ENCODE results near the gene TRMO. TPM values are rescaled to one million over a fixed set of nuclear protein-coding genes. Genes with fewer than 3 reads are reported as not detected.

The TRMO gene
- total RNA-seq, 1 experiment from 2014 or later, result 10.4 TPM

DNA sequence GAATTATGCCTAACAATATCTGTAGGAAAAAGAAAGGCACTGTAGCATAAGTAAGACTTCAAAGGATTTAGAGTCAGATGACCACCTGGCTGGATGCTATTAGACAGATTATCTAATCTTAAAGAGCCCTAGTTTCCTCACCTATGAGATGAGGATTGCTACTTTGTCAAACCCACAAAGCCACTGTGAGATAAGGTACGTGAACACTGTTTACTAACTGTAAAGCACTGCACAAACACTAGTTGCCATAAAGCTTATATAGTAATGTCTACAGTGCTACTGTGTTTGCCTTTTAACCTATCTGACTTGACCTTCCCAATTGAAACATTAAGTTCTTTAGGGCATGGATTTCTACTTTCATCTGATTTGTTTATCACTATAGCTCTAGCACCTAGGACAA is 10.3 kb downstream of the TRMO start:
- ATAC-seq (no peak), DNase-seq (ENCODE audit: low read depth, low spot score) (no peak)
- CTCF ChIA-PET, result no interaction called here
- H3K36me3 ChIP-seq (ENCODE audit: control insufficient read depth, insufficient read depth, low read length), result no peaks in the 10 kb centered on the region; the same call in none of the 2 replicates
- intact Hi-C loops (cut with micrococcal nuclease; ENCODE audit: unreplicated experiment) (no loop called here), in situ Hi-C loops (cut with HindIII; ENCODE audit: low pct_unique_long_range_greater_than_20kb, low sequenced_read_pairs) (no loop called here)
- H3K4me1 ChIP-seq (ENCODE audit: control insufficient read depth, insufficient read depth, low read length), result no peaks in the 10 kb centered on the region
- TF ChIP-seq SIN3A (IDR thresholded peaks at IDR 0.05; ENCODE audit: borderline replicate concordance, insufficient read depth, low read depth, low read length) (no peak), POLR2AphosphoS5 (IDR thresholded peaks at IDR 0.05; ENCODE audit: low read depth, low read length) (no peak), TCF7L2 (IDR thresholded peaks at IDR 0.05; ENCODE audit: low read depth, low read length) (no peak)
- TF ChIP-seq, protein P1, sequence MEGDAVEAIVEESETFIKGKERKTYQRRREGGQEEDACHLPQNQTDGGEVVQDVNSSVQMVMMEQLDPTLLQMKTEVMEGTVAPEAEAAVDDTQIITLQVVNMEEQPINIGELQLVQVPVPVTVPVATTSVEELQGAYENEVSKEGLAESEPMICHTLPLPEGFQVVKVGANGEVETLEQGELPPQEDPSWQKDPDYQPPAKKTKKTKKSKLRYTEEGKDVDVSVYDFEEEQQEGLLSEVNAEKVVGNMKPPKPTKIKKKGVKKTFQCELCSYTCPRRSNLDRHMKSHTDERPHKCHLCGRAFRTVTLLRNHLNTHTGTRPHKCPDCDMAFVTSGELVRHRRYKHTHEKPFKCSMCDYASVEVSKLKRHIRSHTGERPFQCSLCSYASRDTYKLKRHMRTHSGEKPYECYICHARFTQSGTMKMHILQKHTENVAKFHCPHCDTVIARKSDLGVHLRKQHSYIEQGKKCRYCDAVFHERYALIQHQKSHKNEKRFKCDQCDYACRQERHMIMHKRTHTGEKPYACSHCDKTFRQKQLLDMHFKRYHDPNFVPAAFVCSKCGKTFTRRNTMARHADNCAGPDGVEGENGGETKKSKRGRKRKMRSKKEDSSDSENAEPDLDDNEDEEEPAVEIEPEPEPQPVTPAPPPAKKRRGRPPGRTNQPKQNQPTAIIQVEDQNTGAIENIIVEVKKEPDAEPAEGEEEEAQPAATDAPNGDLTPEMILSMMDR (IDR thresholded peaks at IDR 0.05), result no peak
- POLR2A ChIA-PET, result interaction anchor here (0.5 kb wide), 1 partner anchor 185 kb away, joined by 3 read pairs; no protein-coding TSS in a partner anchor
- H3K9me3 ChIP-seq (ENCODE audit: control insufficient read depth, insufficient read depth, low read depth, low read length), result no peaks in the 10 kb centered on the region
- no peak overlapping the region for H3K4me3 ChIP-seq (ENCODE audit: low read depth in 2 of 2, low read length in 2 of 2)
- H3K27ac ChIP-seq (ENCODE audit: low read length), result no peak overlapping the region
- no TSS peak for BruUV-seq (replicated peaks)
- no peaks in the 10 kb centered on the region for H3K27me3 ChIP-seq (ENCODE audit: control insufficient read depth, insufficient read depth, low read length)

DNA sequence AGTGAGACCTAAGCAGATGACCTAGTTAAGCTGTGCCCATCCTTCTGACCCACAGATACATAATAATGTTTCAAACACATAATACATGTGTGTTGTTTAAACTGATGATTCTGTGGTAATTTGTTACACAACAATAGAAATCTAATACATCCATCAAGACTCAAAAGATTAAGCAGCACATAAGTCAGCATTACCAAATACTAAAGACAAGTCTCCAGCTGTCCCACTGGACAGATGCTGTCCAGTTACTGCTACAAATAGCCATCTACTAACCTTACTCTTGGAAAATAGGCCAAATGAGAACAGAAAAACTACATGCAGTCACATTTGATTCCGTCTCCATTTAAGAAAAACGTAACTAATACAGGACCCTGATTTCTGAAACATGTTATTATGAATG is 10.8 kb downstream of the TRMO start:
- TF ChIP-seq POLR2AphosphoS5 (IDR thresholded peaks at IDR 0.05; ENCODE audit: low read depth, low read length) (no peak), SIN3A (IDR thresholded peaks at IDR 0.05; ENCODE audit: borderline replicate concordance, insufficient read depth, low read depth, low read length) (no peak), TCF7L2 (IDR thresholded peaks at IDR 0.05; ENCODE audit: low read depth, low read length) (no peak)
- TF ChIP-seq, protein P2, sequence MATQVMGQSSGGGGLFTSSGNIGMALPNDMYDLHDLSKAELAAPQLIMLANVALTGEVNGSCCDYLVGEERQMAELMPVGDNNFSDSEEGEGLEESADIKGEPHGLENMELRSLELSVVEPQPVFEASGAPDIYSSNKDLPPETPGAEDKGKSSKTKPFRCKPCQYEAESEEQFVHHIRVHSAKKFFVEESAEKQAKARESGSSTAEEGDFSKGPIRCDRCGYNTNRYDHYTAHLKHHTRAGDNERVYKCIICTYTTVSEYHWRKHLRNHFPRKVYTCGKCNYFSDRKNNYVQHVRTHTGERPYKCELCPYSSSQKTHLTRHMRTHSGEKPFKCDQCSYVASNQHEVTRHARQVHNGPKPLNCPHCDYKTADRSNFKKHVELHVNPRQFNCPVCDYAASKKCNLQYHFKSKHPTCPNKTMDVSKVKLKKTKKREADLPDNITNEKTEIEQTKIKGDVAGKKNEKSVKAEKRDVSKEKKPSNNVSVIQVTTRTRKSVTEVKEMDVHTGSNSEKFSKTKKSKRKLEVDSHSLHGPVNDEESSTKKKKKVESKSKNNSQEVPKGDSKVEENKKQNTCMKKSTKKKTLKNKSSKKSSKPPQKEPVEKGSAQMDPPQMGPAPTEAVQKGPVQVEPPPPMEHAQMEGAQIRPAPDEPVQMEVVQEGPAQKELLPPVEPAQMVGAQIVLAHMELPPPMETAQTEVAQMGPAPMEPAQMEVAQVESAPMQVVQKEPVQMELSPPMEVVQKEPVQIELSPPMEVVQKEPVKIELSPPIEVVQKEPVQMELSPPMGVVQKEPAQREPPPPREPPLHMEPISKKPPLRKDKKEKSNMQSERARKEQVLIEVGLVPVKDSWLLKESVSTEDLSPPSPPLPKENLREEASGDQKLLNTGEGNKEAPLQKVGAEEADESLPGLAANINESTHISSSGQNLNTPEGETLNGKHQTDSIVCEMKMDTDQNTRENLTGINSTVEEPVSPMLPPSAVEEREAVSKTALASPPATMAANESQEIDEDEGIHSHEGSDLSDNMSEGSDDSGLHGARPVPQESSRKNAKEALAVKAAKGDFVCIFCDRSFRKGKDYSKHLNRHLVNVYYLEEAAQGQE (IDR thresholded peaks at IDR 0.05; ENCODE audit: insufficient read depth in 1 of 2, low read depth in 2 of 2, low read length in 1 of 2), result no peak
- TF ChIP-seq, protein P1 (IDR thresholded peaks at IDR 0.05), result no peak
- no peaks in the 10 kb centered on the region for H3K4me1 ChIP-seq (ENCODE audit: control insufficient read depth, insufficient read depth, low read length)
- H3K27me3 ChIP-seq (ENCODE audit: control insufficient read depth, insufficient read depth, low read length), result no peaks in the 10 kb centered on the region
- no peak overlapping the region for H3K27ac ChIP-seq (ENCODE audit: low read length)
- no TSS peak for BruUV-seq (replicated peaks)
- ATAC-seq (no peak), DNase-seq (ENCODE audit: low read depth, low spot score) (no peak)
- intact Hi-C loops (cut with micrococcal nuclease; ENCODE audit: unreplicated experiment) (no loop called here), in situ Hi-C loops (cut with HindIII; ENCODE audit: low pct_unique_long_range_greater_than_20kb, low sequenced_read_pairs) (no loop called here)
- CTCF ChIA-PET, result no interaction called here
- POLR2A ChIA-PET, result interaction anchor here (0.5 kb wide), 1 partner anchor 185 kb away, joined by 3 read pairs; no protein-coding TSS in a partner anchor
- H3K36me3 ChIP-seq (ENCODE audit: control insufficient read depth, insufficient read depth, low read length), result no peaks in the 10 kb centered on the region; the same call in none of the 2 replicates
- H3K9me3 ChIP-seq (ENCODE audit: control insufficient read depth, insufficient read depth, low read depth, low read length), result no peaks in the 10 kb centered on the region
- H3K4me3 ChIP-seq (ENCODE audit: low read depth in 2 of 2, low read length in 2 of 2), result no peak overlapping the region

Measured in Panc1 (cell line).